ENCODE data around the gene ARRDC2. TPM values are rescaled to one million over a fixed set of nuclear protein-coding genes. Genes with fewer than 3 reads are reported as not detected.

The ARRDC2 gene
- total and polyA plus RNA-seq, 9 of the 15 experiments (the other 6 are each of a cell fraction or from before 2014, with no cell fraction given): 1.9 to 27.4 (median 15.2) TPM

GRCh38 chr19:18000915-18001776 is 6.8 kb upstream of the ARRDC2 start (continued):
- no peak for TF ChIP-seq KAT2B (IDR thresholded peaks at IDR 0.05; ENCODE audit: low read depth, low read length)
- peak; percentile 70 for TF ChIP-seq MYNN (IDR thresholded peaks at IDR 0.05)
- TF ChIP-seq MYNN (CRISPR knock-in tag; IDR thresholded peaks at IDR 0.05): no peak
- no peak for TF ChIP-seq ESRRB (CRISPR knock-in tag; IDR thresholded peaks at IDR 0.05; ENCODE audit: borderline replicate concordance)
- no peak for TF ChIP-seq CBX2 (IDR thresholded peaks at IDR 0.05; ENCODE audit: insufficient read depth, low read length, poor library complexity, severe bottlenecking)
- TF ChIP-seq TRIM28 (IDR thresholded peaks at IDR 0.05): no peak
- TF ChIP-seq EGR1 (conservative IDR thresholded peaks at IDR 0.05): peak; percentile 87
- no peak for TF ChIP-seq RFX7 (CRISPR knock-in tag; IDR thresholded peaks at IDR 0.05)
- TF ChIP-seq BRD4 (IDR thresholded peaks at IDR 0.05): no peak
- TF ChIP-seq RBM39 (optimal IDR thresholded peaks at IDR 0.05; ENCODE audit: low read depth, low read length): no peak
- no peak for TF ChIP-seq NUFIP1 (IDR thresholded peaks at IDR 0.05; ENCODE audit: partially characterized antibody)

- Histone ChIP-seq H3K27ac (ENCODE audit: extremely low read depth, low read depth, low read length) (peak overlapping the region; percentile 95), H4K20me1 (replicated peaks; ENCODE audit: control insufficient read depth, insufficient read depth, low read length) (no peaks in the 10 kb centered on the region; the same call in none of the 2 replicates), H3K4me3 (peak overlapping the region; percentile 87), H3K9me1 (ENCODE audit: control insufficient read depth, insufficient read depth, low read length) (no peaks in the 10 kb centered on the region), H3K27me3 (ENCODE audit: control insufficient read depth in 2 of 2, insufficient read depth in 2 of 2, low read length in 2 of 2) (no peaks in the 10 kb centered on the region), H3K4me1 (replicated peaks in 1 of 2; ENCODE audit: control insufficient read depth in 2 of 2, insufficient read depth in 2 of 2, low read length in 2 of 2) (peaks cover 34 to 68% of the 10 kb centered on the region in 2 experiments), H3K4me2 (ENCODE audit: insufficient read depth, low read length) (peak overlapping the region; percentile 86), H3K36me3 (ENCODE audit: control insufficient read depth, insufficient read depth, low read length) (peaks cover 7% of the 10 kb centered on the region; the same call in 2 of the 3 replicates), H3K9ac (ENCODE audit: insufficient read depth in 1 of 2, low read depth in 2 of 2, low read length in 2 of 2) (peak overlapping the region; percentile 93 to 96), H3K9me3 (replicated peaks; ENCODE audit: control insufficient read depth, insufficient read depth, low read depth, low read length) (no peaks in the 10 kb centered on the region), H3K79me2 (ENCODE audit: control insufficient read depth, insufficient read depth, low read length) (peaks cover 27% of the 10 kb centered on the region), H2AFZ (ENCODE audit: low read depth, low read length) (peak overlapping the region; percentile 84)
- WGBS (ENCODE audit: insufficient coverage, low coverage, missing lambda C conversion rate): 7% methylated on average over 15 of the region's 15 CpGs
- ChIA-PET CTCF (ENCODE audit: low intra/inter-chr PET ratio) (interaction anchor here (0.6 kb wide), 1 partner anchor 52 kb away, joined by 3 read pairs; no protein-coding TSS in a partner anchor), POLR2A (interaction anchor here (0.6 to 0.7 kb wide), 2 partner anchors 64 to 593 kb away, joined by 3 to 4 read pairs; no protein-coding TSS in a partner anchor)
- FAIRE-seq: no peak
- peak; percentile 28 for ATAC-seq
- DNase-seq (ENCODE audit: extremely low read depth in 1 of 4, low spot score in 3 of 4): no peak
- in situ Hi-C loops (cut with MboI): loop anchor here (10.0 kb wide), 1 partner anchor 163 kb away; no protein-coding TSS in a partner anchor
- no TSS peak for BruUV-seq (replicated peaks)
- intact Hi-C loops (cut with micrococcal nuclease): loop anchor here (10.0 kb wide), 1 partner anchor 163 kb away; no protein-coding TSS in a partner anchor
- TF ChIP-seq ZNF79 (CRISPR knock-in tag; IDR thresholded peaks at IDR 0.05; ENCODE audit: low read depth): no peak
- 0 out of 2 replicates have a peak, but pooled peaks have one; percentile 7 for TF ChIP-seq SP1 (CRISPR knock-in tag; IDR thresholded peaks at IDR 0.05)
- TF ChIP-seq ZMIZ1 (IDR thresholded peaks at IDR 0.05; ENCODE audit: low read depth in 2 of 2, low read length in 2 of 2): no peak
- no peak for TF ChIP-seq ZNF830 (CRISPR knock-in tag; IDR thresholded peaks at IDR 0.05)
- TF ChIP-seq TCF15 (CRISPR knock-in tag; IDR thresholded peaks at IDR 0.05): no peak
Observed at GRCh38 chr19:18001777-18002345, 6.1 kb upstream of the ARRDC2 start.
